IPS DF 4.7 (cell line): Measurements from ENCODE around the gene ZNF593.

Experiments used
- DNase-seq: peaks from one replicate; pipeline ENCODE4 v3.0.0-alpha.2; 2013; ENCODE audit warnings: low spot score; ENCODE audit errors: extremely low read depth

Gene ZNF593

DNA sequence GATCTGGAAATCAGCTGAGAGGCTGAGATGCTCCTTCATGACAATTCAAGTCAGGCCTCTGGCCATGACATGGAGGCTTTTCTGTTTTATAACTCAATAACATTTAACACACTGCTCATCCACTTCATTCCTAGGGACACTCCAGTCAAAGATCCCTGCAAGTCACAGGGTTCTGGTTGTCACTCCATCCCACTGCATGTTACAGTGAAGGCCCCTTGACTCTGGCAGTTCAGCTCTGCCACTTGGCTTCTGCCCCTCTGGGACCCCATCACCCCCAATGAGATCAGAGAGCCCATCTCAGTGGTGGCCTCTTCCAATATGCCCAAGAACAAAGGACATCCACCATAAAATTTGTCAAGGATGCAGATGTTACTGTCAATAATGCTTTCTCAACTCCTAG, 20.8 kb upstream of the ZNF593 start:
- no peak for DNase-seq

DNA sequence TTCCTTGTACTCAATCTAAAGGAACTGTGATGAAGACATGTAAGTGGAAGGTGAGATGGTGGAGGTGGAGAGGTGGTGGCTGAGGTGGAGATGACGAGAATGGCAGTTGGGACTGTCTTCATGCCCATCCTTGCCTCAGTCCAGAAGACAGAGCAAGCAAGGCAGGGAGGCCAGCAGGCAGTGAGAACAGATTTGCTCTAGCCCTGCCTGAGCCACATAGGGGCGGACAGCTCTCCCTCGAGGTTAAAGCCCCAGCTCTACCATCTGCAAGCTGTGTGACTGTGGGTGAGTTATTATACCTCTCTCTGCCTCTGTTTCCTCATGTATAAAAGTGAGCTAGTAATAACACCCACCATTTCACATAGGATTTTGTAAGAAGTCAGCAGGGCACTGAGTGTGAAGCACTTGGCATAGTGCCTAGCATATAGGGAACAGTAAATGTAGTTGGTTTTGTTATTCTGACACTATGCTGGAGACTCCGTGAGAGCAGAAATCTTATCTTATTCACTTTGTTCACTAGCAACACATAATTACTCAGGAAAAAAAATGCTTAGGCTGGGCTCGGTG, 15.7 kb upstream of the ZNF593 start:
- no peak for DNase-seq

DNA sequence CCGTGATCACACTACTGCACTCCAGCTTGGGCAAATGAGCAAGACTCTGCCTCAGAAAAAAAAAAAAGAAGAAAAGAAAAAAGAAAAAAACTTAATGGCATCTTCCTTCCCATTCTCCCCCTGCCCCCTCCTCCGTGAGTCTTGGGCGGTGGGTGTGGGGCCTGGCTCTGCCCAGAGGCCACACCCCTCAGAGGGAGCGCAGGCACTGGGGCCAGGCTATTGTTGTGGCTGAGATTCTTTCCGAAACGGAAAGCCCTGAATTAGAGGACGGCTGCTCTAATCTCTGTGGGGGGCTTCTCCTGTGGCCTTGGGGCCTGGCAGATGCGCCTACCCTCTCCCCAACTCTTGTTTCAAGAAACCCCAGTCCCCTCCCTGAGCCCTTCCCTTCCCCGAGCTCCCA, 15.0 kb upstream of the ZNF593 start:
- no peak for DNase-seq

DNA sequence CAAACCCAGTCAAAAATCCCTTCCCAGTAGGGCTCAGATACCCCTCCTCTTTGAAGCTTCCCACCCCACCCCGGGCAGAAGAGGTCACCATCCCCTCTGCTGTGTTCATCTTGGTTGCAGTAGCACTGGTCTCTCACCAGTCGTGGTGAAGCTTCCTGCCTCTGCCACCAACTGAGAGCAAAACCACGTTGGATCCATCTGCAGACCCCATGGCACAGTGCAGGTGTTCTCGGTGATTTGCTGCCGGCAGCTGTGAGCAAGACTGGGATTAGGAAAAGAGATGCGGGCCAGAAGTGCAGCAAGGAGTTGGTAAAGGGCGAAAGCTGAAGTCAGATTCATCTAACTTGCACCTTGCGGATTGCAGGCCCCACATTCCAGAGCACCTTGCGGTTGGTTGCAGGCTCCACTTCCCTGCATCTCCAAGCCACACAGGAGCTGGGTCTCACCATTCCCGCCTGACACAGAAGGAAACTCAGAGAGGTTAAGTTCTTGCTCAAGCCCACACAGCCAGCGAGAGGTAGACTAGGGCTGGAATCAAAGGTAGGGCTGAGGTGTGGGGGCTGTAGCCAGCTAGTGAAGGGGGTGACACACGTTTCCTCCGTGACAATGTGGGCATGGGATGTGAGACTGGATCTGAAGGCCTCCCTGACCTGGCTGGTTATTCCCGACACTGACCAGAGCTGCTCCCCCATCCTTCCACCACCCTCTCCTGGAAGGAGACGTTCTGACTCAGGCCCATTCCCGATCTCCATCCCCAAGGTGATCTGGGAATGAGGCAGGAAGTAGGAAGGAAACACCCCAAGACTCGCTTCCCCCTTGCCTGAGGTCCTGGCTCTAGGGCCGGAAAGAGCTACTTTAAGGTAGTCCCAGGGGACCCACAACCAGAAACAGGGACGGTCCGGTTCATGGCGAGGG, 14.1 kb upstream of the ZNF593 start:
- DNase-seq = no peak

DNA sequence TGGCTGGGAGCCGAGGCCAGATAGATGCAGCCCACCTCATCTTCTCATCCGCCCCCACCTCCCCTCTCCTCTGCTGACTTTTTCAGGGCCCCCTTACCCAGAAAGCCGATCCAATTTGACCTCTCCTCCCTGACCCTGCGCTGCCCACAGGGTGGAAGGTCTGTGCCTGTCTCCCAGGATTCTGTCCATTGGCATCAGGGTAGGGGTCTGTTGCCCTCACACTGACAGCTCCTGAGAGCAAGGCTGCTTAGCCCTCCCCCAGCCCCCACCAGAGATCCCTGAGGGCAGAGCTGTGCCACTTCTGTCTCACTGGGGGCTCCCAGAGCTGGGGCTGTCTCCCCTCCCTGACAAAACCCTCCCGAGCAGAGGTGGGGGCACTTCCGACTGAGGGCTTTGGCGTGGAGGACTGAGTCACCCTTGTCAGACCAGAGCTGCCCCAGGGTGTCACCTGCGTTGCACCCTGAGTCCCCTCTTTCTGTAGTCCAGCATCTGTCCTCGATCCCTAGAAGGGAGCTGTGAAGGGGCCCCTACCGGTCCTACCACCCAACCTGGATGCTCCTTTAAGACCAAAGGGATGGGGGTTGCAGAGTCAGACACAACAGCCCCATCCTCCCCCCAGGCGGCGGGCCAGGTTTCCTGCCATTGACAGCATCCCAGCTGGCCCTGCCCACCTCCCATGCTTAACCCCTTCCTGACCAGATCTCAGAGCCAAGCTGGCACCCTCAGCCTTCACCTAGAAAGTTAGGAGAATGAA, 13.2 kb upstream of the ZNF593 start:
- no peak for DNase-seq

DNA sequence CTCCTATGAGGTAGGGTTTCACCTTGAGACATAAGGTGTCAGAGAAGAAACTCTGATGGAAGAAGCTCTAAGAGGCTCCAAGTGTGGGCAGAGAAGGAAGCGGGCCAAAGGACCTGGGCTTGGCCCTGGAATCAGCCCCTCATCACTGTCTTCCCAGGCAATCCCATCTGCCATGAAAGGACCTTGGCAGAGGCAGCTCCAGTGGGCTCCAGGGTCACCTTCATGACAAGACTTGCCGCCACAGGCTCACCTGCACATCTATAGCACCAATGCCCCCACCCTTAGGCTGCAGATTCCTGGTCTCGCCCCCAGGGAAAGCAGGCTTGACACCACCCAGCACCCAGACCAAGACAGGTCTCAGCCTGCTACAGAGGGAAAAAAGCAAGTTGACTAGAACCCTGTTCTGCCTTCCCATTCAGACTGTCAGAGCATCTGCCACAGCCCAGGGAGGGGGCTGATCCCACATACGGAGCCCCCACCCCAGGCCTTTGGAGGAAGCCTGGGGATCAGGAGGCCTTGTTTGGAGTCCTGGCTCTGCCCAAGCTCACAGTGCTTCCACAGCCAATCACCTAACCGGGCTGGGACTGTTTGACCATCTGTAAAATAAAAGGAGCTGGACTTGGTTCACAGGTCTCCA, 11.3 kb upstream of the ZNF593 start:
- DNase-seq = no peak

DNA sequence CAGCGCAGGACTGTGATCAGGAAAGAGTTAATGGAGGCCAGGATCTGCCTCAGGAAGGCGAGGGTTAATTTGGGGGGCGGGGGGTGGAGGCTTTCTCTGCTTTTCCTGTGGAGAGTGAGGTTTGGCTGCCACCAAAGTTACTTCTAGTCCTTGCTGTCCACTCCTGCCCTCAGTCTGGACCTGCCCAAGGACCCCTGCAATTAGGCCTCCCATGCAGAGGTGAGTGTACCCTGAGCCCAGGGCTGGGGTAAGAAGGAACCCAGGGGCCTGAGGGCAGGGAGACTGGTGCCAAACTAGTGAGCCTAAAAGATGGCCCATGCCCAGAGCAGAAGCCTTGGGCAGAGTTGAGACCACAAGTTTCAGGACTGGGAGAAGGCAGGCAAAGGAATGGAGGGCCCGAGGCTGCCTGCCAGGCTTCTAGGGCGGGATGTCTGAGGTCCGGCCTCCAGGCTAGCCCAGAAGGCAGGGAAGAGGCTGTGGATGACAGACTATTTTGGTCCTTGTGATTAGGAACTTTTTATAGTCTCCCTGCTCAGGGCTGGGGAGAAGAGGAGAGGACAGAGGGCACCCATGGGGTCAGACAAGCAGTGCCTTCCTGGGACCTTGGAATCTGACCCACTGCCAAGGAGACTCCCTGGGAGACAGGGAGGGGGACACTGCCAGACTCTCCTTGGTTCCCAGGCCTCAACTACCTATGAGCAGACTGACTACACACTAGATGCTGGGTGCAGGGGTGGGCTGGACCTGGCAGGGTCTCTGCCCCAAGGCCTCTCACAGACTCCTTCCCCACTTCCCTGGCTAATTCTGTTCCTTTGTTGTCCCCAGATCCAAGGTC, 10.6 kb upstream of the ZNF593 start, which contains the start of gene FAM110D:
FAM110D (plus strand) TSS at position 172 of the 835 bp plus-strand sequence. CDS start 2,213 bp downstream, outside the sequence.
- DNase-seq = no peak

DNA sequence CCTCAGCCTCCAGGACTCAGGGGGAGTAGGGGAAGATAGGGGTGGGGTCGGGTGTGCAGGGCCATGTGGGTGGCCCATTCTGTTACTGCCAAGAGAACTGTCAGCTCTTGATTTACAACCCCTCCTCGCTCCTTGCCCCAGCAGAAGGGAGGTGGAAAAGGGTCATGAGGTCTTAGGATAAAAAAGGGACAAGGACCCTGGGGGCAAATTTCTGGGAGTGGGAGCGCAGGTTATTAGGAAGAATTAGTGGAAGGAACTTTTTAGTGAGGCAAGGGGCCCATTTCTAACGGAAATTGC, 10.0 kb upstream of the ZNF593 start:
- no peak for DNase-seq

DNA sequence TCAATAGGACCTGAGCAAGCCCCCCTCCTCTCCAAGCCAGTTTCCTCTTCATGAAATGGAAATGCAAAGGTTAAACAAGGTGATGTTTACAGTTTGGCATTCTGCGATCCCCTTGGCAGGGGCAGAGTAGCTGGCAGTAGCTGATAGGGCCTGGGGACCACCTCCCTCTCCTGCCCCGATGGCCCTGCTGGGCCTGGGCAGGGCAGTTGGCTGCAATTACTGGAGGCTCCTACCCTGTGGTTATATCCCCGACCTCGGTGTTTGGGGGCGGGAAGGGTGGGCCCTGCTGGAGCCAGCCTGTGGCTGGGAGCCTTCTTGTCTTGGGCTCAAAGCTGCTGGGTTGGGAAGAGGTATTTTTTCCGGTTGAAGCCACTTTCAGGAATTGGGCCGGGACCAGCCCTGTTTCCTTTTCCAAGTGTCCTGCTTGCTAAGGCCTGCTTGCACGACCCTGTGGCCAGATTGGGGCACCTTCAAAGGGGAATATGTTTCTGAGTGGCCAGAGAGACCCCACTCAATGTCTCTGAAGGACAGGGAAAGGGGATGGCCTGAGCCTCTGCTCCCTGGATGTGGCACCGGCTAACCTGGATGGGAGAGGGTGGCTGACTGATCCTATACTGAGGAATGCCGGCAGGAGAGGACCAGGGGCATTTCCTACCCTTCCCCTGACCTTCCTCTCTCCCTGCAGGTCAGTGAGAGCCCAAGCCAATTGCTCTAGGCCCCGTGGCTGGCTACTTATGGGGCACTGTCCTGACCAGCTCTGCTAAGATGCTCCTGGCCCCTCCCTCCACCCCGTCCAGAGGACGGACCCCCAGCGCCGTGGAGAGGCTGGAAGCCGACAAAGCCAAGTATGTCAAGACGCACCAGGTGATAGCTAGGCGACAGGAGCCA, 8.9 kb upstream of the ZNF593 start:
- DNase-seq = no peak

DNA sequence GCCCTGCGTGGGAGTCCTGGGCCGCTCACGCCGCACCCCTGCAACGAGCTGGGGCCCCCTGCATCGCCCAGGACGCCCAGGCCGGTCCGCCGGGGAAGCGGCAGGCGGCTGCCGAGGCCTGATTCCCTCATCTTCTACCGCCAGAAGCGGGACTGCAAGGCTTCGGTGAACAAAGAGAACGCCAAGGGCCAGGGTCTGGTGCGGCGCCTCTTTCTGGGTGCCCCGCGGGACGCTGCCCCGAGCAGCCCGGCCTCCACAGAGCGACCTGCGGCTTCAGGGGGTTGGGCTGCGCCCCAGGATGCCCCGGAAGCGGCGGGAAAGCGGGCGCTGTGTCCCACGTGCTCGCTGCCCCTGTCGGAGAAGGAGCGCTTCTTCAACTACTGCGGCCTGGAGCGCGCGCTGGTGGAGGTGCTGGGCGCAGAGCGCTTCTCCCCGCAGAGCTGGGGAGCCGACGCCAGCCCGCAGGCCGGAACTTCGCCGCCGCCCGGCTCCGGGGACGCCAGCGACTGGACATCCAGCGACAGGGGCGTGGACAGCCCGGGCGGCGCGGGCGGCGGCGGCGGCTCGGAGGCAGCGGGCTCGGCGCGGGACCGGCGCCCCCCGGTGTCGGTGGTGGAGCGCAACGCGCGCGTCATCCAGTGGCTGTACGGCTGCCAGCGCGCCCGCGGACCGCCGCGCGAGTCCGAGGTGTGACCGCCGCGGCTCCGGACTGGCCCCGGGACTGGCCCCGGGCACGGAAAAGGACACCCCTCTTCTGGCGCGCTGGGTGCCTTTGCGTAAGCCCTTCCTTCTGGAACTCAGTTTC, 8.1 kb upstream of the ZNF593 start:
- no peak for DNase-seq

DNA sequence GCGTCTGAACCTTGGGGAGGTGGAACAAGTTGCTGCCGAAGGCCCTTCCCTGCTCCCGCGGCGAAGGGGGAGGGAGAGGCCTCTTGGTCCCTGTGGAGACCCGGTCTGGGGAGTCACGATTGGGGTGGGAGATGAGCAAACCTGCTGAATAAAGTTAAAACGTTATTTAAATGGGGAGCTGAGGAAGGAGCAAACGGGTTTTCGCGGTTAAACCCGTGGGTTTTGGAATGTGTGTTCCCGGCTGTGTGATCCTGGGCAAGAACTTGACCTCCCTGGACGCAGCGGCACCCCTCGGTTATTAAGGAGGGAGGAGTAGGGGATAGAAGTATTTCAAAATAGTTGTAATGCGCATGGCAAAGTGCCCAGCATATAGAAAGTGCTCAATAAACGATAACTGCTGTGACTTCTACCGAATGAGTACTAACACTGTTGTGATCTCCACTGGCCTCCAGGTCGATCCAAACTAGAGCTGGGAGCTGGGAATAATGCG, 7.4 kb upstream of the ZNF593 start:
- no peak for DNase-seq

DNA sequence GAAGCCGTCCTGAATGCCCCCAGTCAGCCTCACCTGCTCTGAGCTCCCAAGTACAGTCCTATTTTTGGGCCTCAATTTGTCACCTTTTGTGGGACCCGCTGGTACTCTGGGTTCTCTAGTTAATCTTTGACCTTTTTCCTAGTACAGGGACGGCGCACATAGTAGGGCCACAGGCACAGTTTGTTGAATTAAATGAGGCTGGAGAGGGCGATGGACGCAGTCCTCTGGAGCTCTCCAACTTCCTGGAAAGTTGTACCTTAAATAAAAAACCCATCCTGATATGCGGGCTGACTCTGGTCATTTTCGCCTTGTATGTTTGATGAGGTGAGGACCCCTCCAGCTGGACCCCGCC, 6.0 kb upstream of the ZNF593 start:
- DNase-seq = no peak

DNA sequence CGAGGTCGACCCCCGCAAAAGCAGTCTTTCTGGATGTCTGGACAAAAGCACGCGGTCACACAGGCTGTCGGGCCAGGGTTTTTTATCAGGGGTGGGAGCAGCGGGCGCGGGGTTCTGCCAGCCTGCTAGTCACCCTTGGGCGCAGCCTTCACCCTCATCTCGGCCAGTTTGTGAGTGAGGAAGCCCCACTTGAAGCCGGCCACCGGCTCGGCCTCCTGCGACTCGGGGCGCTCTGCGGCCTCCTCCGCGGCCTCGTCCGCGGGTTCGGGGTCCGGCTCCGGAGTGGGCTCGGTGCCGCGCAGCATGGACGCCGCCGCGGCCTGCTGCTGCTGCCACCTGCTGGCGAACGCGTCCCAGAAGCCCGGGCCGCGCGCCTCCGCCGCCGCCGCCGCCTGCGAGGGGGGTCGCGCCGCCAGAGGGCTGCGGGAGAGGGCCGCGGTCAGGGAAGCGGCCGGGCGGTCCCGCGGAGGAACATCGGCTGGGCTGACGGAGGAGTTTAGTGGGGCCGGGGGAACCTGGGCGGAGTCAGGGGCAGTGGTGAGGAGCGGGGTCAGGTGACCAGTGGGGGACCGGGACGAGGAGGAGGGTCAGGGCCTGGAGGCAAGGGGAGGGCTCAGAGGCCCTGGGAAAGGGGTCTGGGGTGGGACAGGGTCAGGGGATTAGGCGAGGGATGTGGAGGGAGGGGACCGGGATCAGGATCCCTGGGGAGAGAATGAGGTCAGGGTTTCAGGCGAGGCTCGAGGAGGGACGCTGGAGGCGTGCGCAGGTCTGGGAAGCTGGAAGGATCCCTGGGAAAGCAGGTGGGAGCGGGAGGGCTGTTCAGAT, 5.5 kb upstream of the ZNF593 start:
- DNase-seq = no peak

DNA sequence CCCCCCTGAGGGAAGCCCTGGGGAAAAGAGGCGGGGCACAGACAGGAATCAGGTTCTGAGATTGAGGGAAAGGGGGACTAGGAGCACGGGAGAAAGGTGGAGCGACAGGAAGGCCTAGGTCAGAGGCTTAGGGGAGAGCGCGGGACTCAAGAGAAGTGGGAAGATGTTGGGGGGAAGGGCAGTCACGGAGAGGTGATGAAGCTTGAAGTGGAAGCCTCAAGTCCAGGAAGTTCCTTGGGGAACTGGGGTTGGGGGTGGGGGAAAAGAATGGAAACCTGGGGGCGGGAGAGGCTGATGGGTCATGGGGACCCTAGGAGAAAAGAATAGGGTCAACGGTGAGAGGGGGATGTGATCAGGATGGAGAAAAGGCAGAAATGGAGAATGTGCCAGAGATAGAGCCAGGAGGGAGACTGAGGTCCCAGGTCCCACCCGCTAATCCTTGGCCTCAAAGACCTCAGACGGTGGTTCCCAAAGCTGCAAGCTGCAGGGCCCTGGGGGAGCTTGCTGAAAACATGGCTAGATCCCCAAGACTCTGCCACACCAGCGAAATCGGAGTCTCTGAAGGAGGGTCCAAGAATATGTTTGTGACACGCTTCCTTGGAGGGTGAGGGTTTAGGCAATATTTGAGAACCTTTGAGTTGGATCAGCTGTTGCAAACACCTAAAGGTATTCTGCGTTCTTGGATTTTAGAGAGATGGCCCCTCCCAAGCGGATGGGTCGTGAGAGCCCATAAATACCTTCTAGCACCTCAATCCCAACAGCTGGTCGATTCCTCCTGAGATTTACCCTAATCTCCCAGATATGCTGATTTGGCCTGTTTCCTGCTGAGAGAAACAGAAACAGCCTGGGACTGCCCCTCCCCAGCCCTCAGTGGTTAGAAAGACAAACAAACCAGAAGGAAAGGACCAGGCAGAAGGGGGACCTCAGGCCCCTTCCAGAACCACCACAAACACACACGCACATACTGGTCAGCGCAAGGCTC, 4.6 kb upstream of the ZNF593 start:
- DNase-seq = no peak

DNA sequence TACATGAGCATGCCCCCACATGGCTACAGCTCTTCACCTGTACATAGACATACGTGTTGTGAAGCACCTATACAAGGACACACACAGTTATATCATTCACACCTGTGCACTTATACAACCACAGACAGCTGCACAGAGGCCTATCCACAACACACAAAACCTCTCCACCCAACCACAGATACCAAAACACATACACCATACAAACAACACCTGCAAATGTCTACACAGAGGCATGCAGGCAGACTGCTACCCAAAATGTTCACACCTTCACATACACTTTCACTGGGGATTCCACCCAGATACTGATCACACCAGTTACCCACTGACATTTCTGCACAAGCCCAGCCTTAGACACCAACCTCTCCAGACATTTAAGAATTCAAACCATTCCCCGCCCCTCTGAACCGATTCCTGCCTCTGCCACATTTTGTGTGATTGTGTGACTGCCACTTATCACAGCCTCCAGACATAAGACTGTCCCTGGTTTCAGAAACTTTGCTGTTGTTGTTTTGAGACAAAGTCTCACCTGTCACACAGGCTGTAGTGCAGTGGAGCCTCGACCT, 2.9 kb upstream of the ZNF593 start:
- no peak for DNase-seq

DNA sequence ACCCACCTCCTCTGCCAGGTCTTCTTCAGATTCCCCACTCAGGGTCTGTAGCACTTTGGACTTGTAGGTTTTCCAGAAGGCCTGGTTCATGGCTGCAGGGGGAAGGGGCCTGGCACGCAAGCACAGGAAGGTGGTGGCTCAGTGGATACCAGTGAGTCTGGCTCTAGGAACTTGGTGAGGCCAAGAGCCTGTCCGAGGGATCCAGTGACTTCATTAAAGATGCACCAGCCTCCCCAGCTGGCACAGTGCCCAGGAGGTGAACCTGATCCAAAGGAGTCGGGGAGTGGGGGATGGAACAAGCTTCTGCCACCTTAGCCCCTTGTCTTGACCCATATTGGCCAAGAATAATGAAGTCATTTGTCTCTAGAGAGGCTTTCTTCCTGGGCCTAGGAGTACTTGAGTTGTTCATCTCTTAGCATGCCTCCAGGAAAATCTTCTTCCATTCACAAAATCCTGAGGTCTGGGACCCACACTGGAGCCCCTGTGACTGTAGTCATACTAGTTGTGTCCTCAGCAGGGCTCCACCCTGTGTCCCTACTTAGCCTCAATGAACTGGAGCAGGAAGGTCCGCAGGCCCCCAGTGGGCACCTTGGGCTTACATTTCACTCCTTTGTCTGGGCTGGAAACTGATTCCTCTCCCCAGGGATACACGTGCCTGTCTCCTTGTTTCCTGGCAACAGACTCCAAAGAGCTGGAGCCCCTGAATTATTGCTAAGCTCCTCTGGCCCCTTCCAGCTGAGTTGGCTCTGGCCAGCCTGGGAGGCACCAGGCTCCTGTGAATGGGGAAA, 1.1 kb upstream of the ZNF593 start, which contains the start of gene C1orf232:
C1orf232 (minus strand) TSS at position 554 of the 788 bp plus-strand sequence; CDS start at position 90, 464 bp downstream.
- DNase-seq = no peak
